ENCODE results near the gene TNK1.

Gene TNK1

GRCh38 chr17:7357381-7357780, 23.5 kb upstream of the TNK1 start:
- ChIA-PET CTCF (interaction anchor here (1.7 to 4.3 kb wide), 8 partner anchors 9 to 202 kb away, joined by 3 to 87 read pairs (median 17); partner anchors contain the start of genes SENP3, TMEM102, TMEM256 and TNFSF13), POLR2A (interaction anchor here (0.6 to 3.4 kb wide), 2 partner anchors 47 to 313 kb away, joined by 4 to 29 read pairs; partner anchors contain the start of gene TMEM256)
- Histone ChIP-seq H3K27ac (ENCODE audit: extremely low read depth, low read depth, low read length) (no peak overlapping the region), H3K4me1 (ENCODE audit: control insufficient read depth, insufficient read depth, low read length) (peaks cover under 1% of the 10 kb centered on the region; the same call in 1 of the 2 replicates), H3K9me3 (ENCODE audit: control insufficient read depth, insufficient read depth, low read depth, low read length) (no peaks in the 10 kb centered on the region), H3K36me3 (ENCODE audit: control insufficient read depth in 2 of 2, insufficient read depth in 1 of 2, low read length in 2 of 2) (no peaks in the 10 kb centered on the region), H3K4me3 (ENCODE audit: low read depth, low read length) (no peak overlapping the region)
- TF ChIP-seq PRDM2 (tag by site-specific recombination; IDR thresholded peaks at IDR 0.05; ENCODE audit: borderline replicate concordance) (no peak), ZSCAN30 (tag by site-specific recombination; IDR thresholded peaks at IDR 0.05) (no peak), ZNF416 (tag by site-specific recombination; IDR thresholded peaks at IDR 0.05) (no peak), ZNF18 (tag by site-specific recombination; IDR thresholded peaks at IDR 0.05) (no peak), ZNF843 (tag by site-specific recombination; IDR thresholded peaks at IDR 0.05) (no peak), ZNF404 (tag by site-specific recombination; IDR thresholded peaks at IDR 0.05) (no peak), ZNF354C (tag by site-specific recombination; IDR thresholded peaks at IDR 0.05; ENCODE audit: borderline replicate concordance, low read depth) (no peak), GLIS1 (tag by site-specific recombination; IDR thresholded peaks at IDR 0.05) (no peak), ZNF280C (tag by site-specific recombination; IDR thresholded peaks at IDR 0.05) (no peak), ZNF366 (tag by site-specific recombination; conservative IDR thresholded peaks at IDR 0.05) (peak; percentile 39; the same call in 1 of the 2 replicates), ZNF558 (tag by site-specific recombination; IDR thresholded peaks at IDR 0.05) (no peak), ZBTB10 (tag by site-specific recombination; IDR thresholded peaks at IDR 0.05) (no peak), KLF10 (tag by site-specific recombination; IDR thresholded peaks at IDR 0.05) (no peak), ZNF600 (tag by site-specific recombination; IDR thresholded peaks at IDR 0.05) (0 out of 2 replicates have a peak, but pooled peaks have one; percentile 17), ZNF513 (tag by site-specific recombination; IDR thresholded peaks at IDR 0.05) (peak; percentile 90), KLF8 (tag by site-specific recombination; IDR thresholded peaks at IDR 0.05) (no peak)

Measured in HEK293 (cell line).